ENCODE measurements around the gene NTNG2. TPM values are rescaled to one million over a fixed set of nuclear protein-coding genes. Genes with fewer than 3 reads are reported as not detected.

Gene NTNG2
- total RNA-seq, 1 experiment from 2014 or later, result 0.49 TPM

- DNase-seq (ENCODE audit: low read depth), result no peak
Measured at GRCh38 chr9:132266017-132266416, 104.2 kb downstream of the NTNG2 start.

GRCh38 chr9:132267660-132268059, 105.8 kb downstream of the NTNG2 start:
- no peak for DNase-seq (ENCODE audit: low read depth)

GRCh38 chr9:132268725-132269352, 107.0 kb downstream of the NTNG2 start:
- peak; percentile 62 for DNase-seq (ENCODE audit: low read depth)

GRCh38 chr9:132269704-132270516, 108.1 kb downstream of the NTNG2 start:
- DNase-seq (ENCODE audit: low read depth), result peak; percentile 62

GRCh38 chr9:132274861-132275260, 113.0 kb downstream of the NTNG2 start:
- DNase-seq (ENCODE audit: low read depth), result no peak

- no peak for DNase-seq (ENCODE audit: low read depth)
Measured at GRCh38 chr9:132283165-132283564, 121.3 kb downstream of the NTNG2 start.

GRCh38 chr9:132283863-132284262, 122.0 kb downstream of the NTNG2 start:
- no peak for DNase-seq (ENCODE audit: low read depth)

- no peak for DNase-seq (ENCODE audit: low read depth)
Measured at GRCh38 chr9:132287256-132287760, 125.5 kb downstream of the NTNG2 start.

GRCh38 chr9:132288361-132288760, 126.5 kb downstream of the NTNG2 start:
- peak; percentile 77 for DNase-seq (ENCODE audit: low read depth)

- peak; percentile 59 for DNase-seq (ENCODE audit: low read depth)
Measured at GRCh38 chr9:132288966-132289365, 127.1 kb downstream of the NTNG2 start.

GRCh38 chr9:132293145-132293721, 131.4 kb downstream of the NTNG2 start:
- DNase-seq (ENCODE audit: low read depth), result no peak

Other genes starting within 250 kb of the NTNG2 start
- gene MED27, start 82.2 kb upstream of the NTNG2 start, total RNA-seq (2014; rRNA removed; shearing (Covaris generic)), result 50.1 and 61.1 TPM in 2 replicates
- gene SETX, start 192.9 kb downstream of the NTNG2 start, total RNA-seq (2014; rRNA removed; shearing (Covaris generic)), result 21.9 and 31.3 TPM in 2 replicates
- gene TTF1, start 244.8 kb downstream of the NTNG2 start, total RNA-seq (2014; rRNA removed; shearing (Covaris generic)), result 14.8 and 19.0 TPM in 2 replicates
- not detected in 2 replicates for gene CFAP77, start 248.2 kb downstream of the NTNG2 start, total RNA-seq (2014; rRNA removed; shearing (Covaris generic))

All from M059J (cell line).